Spleen (tissue), 7 donors: ENCODE measurements around the gene KLHL26.

Source experiments
- CTCF ChIP-seq, 11 experiments: fragments of 200-600 bp in 7 of 11; fragments of 450-650 bp in 4 of 11; sonication (generic) in 4 of 11; IDR thresholded peaks in 8 of 11; conservative IDR thresholded peaks in 3 of 11; 1 replicate in 7 of 11; 2 replicates in 4 of 11; pipeline versions ENCODE4 v1.4.0 to v1.8.0; 2016 to 2021; ENCODE audit warnings: antibody characterized with exemption in 11 of 11, inconsistent platforms in 4 of 11, mild to moderate bottlenecking in 1 of 11
- POLR2A ChIP-seq, 3 donors: fragments of 450-650 bp; IDR thresholded peaks; one replicate each; pipeline ENCODE4 v1.5.1; 2017; ENCODE audit warnings: antibody characterized with exemption in 3 of 3, mild to moderate bottlenecking in 1 of 3
- donor health status: DM: no; HTN: no; CAD: no; lungs with moderate emphysema.
- donor health status: DM: no; HTN: no; CAD: no.
- donor health status: DM: no; HTN: no; CAD: no.

- TF ChIP-seq CTCF (IDR thresholded peaks at IDR 0.05 in 8 of 11, conservative IDR thresholded peaks at IDR 0.05 in 3 of 11) (no peak), POLR2A (IDR thresholded peaks at IDR 0.05) (no peak)
These were observed 3.5 kb upstream of the KLHL26 start for GRCh38 chr19:18633321-18633720.
